GM21360 (cell line): ENCODE results near the gene CPED1.
"Not testable (repeated sequence)": the region's sequence is repeated elsewhere in the genome, so short reads cannot be mapped to it uniquely, and the experiment has no call there.

Experiments used
- ATAC-seq: cut with Tn5 transposase; IDR thresholded peaks from one replicate; pipeline ENCODE4 v1.9.1; 2021; ENCODE audit warnings: mild to moderate bottlenecking, moderate library complexity; ENCODE audit not compliant: unreplicated experiment

Gene CPED1

DNA sequence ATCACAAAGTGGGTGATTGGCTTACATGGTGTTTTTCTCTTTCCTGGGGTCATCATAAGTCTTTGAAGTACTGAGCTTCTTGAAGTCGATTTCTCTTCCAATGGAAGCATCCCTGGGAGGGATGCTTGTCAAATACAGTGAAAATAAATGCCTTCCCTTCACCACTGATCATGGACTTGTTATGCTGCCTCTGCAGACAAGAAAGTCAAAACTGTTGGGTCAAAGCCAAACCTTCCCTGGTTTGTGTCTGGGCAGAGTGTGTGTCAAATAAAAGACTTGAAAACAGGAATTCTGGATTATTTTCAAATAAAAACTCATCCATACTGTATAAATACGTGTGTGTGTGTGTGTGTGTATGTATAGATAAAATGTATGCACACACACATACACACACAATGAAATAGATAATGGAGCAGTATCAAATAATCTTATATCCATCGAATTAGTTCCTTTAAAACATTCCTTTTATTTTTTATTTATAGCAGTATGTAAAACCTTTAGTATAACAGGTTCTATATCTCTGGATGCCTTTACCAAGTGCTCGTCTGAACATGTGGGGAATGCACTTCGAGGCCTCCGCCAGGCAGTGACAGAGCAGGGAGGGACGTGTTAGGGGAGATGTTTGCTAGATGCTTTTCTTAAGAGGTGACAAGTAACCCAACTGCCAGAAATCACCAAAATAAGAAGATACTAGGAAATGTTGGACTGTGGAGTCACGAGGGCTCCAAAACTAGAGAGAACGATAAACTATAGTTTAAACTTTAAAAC is 313.1 kb downstream of the CPED1 start:
- ATAC-seq: no peak

DNA sequence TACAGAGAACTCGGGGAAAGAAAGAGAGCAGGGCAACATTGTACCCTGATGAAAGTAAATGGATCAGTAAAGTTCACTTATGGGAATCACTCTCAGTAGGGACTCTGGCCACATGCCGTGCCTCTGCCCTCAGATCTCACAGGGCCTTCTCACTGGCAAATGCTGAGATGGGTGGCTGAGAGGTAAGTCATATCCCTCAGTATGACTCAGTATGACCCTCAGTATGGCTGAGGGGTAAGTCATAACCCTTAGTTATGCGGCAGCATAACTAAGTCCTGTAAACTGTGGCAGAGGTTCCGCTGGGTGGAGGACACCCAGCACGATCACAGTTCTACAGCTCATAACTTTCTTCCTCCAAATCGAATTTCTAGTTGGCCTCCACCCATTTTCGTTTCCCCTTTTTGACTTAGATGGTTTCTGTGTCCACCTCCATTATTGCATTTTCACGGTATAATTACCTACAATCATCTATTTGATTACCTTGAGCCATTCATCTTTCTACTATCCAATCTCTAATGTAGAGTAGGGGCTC is 313.8 kb downstream of the CPED1 start:
- ATAC-seq: peak; percentile 98

DNA sequence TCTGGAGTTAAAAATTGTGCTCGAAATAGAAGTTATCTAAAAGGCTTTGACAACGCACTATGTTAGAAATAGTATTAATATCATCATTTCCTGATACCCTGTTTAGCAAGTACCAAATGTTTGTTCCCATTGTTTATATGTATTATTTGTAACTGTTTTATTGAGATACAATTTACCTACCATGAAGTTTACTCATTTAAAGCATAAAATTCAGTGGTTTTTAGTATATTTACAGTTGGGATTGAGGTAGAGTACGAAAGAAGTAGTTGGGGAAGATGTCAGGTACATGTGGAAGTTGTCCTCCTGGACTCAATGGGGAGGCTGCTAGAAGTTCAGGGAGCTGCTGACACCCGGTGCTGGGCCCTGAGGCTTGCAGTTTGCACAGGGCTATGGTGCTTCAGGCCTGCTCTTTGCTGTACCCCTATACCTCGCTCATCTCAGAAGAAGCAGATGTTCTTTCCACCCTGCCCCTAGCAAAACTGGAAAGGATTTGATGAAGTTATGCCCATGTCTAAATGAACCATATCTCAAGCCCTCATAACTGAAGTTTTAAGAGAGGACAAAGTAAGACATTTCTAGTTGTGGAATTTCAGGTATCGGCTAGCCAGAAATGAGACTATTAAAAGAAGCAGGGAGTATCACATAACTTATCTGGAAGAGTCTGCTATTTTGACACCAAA is 315.1 kb downstream of the CPED1 start:
- no peak for ATAC-seq

DNA sequence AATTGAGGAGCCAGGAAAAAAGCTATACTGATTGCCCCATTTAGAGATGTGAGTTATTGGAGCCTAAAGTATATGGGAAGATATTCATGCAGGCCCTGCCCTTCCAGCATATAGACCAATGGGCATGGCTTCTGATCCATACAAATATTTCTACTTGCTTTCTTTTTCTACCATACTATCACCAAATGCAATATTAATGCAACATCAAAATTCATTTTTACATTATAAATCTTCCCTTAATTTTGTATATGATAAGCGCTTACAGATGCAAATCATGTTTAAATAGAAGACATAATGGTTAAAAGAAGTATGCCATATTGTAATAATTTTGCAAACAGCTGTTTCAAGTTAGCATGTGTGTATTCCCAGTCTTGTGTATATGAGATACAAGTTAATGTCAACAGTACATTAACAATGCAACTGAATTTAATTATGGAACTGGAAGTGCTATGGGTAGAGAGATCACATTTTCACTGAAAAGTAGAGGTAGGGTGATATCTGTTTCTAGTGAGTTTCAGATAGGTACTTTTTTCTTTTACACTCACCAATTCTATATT is 315.7 kb downstream of the CPED1 start:
- ATAC-seq: no peak

DNA sequence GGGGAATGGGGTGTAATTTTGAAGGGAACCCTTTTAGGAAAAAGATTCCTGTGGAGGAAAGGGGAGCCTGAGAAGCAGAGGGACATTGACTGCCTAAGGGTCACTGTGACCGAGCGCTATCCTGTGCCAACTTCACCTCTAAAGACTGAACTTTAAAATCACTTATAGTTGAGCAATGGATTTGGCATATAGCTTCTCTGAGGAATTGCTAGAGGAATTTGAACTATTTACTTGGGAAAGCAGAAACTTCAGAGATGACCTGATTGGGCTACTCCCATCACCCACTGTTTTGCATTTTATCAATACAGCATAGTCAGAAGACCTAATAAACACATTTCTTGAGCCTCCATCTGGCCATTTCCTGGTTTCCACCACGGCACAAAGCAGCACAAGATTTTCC is 316.6 kb downstream of the CPED1 start:
- ATAC-seq: no peak

DNA sequence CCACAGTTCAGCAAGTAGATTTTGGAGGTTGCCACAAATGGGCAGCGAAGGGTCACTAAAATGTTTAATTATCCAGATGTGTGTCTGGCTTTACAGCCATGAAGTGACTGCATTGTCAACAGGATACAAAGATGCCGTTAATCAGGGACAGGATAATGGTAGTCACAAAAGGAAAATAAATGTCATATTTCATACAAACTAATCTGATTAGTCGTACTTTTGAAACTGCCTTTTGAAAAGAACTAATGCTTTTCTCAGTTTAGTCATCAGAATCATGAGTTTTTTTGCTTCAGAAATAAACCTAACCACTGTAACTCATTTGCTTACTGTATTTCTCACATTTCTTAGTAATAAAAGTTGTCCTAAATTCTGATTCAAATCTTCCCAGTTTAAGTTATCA is 318.1 kb downstream of the CPED1 start:
- no peak for ATAC-seq

DNA sequence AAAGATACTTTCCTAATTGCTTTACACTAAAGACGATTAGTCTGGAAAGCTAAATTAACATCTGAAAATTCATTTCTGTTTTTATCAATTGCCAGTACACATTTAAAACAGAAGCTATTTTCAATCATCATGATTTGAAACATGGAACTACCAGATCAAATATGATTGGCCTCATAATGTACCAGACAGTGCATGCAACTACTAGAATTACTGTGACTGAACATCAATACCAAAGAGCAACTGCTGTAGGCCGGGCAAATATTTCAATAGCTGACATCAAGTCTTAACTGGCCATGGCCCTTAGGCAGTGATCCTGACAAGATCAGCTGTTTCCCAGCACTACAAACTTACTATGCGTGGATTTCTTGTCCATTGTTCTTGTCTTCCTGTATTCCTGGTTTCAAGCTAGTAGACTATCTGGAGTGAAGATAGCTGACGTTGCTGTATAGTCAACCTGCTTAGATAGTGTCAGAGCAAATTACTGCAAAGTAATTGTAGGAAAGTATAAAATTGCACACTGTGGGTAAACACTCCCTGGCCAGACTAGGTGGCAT is 318.6 kb downstream of the CPED1 start:
- ATAC-seq: no peak

DNA sequence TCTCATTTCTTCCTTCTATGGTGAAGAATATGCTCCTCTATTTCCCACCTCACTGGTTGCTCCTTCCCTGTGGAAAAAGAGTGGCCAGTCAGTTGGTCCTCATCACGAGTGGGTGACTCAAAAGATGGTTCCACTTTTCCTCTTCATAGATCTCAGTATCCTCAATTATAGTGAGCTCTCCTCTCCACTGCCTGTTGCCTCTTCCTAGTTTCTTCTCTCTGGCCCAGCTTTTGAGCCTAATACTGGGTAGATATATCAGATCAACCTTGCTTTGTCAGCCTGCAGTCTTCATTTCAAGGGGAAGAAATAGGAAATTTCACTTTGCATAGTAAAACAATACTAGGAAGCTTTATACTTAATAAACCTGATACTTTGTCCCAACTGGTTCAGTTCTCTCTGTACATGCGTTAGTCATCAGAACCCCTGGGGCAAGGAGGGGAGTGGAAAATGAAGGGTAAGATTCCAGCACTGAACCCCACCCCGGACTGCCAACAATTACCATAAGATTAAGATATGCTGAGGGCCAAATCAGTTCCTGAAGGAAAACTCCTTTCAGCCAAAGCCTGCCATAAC is 324.8 kb downstream of the CPED1 start:
- no peak for ATAC-seq

DNA sequence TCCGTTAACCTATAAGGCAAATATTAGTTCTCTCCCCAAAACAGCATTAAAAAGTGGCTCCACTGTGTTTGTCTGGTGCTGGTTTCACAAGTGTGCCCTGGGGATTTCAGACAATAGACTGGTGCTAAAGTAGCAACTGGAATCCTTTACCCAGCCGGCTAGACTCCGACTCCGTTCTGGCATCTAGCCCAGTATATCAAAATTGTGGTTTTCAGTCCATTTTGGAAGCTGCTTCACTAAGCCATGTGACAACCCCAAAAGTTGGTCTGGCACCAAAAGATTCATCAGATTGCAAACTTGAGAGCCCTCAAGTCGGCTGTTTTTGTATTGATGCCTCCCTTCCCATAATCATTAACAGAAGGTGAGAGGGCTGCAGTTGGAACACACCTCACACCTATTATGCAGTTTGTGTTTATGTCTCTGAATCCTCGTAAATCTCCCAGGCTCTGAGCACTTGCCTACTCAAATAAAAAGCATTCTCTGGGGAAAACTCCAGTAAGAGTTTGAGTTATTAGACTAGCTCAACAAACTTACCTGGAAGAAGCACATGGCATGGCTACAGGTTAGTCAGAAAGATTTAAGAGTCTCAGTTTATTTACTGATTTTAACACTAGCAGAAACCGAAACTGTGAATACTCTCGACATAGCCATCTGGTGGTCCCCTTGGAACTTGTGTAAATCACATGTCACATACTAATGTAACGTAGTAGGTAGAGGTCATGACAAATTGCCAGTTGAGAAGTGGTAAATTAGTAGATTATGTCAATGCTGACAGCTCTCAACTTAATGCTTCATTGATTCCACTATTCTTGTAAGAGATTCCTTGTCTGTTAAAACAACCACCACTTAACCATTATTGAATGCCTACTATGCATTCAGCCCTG is 325.5 kb downstream of the CPED1 start:
- ATAC-seq: peak; percentile 92

DNA sequence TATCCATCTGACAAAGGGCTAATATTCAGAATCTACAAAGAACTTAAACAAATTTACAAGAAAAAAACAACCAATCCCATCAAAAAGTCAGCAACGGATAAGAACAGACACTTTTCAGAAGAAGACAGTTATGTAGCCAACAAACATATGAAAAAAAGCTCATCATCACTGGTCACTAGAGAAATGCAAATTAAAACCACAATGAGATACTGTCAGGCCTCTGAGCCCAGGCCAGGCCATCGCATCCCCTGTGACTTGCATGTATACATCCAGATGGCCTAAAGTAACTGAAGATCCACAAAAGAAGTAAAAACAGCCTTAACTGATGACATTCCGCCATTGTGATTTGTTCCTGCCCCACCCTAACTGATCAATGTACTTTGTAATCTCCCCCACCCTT is 326.7 kb downstream of the CPED1 start:
- not testable (repeated sequence) for ATAC-seq

DNA sequence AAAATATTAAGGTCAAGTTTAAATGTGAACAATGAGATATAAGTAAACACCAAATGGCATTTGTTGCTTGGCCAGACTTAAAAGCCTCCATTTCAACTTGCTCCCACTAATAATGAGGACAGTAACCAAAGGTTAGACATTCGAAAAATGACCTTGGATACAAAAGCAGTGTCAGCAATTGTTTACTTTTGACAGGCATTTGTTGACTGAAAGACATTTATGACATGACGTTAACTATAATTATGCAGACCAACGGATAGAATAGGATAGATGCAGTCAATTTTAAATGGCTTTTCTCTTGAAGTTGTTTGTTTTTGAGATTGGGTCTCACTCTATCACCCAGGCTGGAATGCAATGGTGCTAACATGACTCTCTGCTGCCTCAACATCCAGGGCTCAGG is 333.9 kb downstream of the CPED1 start:
- no peak for ATAC-seq

DNA sequence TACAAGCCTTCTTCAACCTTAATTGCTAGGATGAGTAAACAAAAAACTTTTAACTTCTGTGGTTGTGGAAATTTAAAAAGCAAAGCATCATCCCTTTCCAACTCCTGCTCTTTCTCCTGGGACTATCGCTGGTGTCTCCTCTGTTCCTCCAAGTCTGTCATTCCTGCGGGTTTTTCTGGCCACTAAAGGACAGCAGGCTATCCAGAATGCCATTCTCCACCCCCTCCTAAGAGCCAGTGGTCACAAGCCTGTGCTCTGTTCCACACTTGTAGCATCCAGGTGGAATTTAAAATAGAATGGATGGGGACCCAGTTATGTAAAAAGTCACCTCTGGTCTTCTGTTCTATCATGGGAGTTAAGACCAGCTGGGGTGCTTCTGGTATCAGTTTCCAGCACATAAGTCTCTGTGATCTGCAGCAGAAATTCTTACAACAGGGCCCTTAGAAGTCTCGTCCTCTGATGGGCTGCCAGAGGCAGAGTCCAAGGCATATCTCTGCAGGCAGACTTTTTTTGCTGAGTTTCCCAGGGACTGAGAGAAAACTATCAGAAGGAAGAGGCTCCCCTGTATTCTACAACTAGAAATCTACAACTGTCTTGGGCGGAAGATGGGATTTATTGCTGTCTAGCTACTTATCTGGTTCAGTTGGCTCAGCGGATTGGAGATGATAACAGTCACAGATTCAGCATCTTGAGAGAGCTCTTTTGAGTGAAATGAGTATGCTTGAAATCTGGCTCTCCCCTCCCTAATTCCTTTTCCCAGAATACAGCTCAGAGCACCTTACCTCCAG is 335.2 kb downstream of the CPED1 start:
- ATAC-seq: no peak

DNA sequence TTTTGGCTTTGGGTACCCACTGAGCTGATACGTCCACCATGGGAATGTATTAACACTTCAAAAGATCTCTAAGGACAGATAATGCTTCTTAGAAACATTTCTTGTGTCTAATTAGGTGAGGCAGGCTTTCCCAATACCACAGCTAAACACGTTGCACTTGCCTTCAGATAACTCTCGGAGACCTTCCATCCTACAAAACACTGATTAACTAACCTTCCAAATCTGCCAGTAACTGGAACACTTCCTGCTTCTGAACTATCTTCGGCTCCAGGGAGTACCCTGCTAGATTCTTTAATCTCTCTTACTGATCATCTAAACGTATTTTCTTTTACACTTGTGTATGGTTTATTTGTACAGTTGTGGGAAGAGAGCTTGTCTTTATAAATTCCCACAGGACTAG is 339.2 kb downstream of the CPED1 start:
- no peak for ATAC-seq

DNA sequence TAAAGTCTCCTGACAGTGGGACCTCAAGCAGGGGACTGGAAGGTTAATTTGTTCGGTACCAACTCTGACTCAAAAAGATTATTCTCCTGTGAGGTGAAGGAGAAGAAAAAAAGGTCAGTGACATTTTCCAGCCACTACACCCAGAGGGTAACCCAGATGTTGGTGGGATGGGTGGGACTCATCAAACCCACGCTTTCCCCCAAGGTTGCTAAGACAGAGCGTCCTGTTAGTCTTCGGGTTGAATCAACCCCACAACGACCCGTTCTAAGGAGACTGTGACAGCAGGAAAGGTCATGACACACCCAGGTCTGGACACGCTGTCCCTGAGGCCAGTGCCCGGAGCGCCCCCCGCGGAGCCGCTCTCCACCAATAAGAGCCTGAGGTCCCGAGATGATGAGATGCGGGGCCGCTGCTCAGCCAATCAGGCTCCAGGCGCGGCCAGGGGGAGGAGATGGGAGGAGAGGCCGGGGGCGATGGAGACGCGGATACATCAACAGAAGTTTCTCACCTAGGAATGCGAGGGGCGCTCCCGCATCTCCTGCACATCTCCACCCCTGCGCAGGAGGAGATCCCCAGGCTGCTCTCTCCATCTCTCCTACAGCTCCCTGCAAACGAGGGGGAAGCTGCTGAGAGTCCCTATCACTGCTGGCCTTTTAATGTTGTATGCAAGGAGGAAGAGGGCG is 340.1 kb downstream of the CPED1 start, which contains the start of gene WNT16:
Gene WNT16 (plus strand): TSS at position 493 of the 683 bp plus-strand sequence. CDS start 293 bp downstream, outside the sequence.
- no peak for ATAC-seq

DNA sequence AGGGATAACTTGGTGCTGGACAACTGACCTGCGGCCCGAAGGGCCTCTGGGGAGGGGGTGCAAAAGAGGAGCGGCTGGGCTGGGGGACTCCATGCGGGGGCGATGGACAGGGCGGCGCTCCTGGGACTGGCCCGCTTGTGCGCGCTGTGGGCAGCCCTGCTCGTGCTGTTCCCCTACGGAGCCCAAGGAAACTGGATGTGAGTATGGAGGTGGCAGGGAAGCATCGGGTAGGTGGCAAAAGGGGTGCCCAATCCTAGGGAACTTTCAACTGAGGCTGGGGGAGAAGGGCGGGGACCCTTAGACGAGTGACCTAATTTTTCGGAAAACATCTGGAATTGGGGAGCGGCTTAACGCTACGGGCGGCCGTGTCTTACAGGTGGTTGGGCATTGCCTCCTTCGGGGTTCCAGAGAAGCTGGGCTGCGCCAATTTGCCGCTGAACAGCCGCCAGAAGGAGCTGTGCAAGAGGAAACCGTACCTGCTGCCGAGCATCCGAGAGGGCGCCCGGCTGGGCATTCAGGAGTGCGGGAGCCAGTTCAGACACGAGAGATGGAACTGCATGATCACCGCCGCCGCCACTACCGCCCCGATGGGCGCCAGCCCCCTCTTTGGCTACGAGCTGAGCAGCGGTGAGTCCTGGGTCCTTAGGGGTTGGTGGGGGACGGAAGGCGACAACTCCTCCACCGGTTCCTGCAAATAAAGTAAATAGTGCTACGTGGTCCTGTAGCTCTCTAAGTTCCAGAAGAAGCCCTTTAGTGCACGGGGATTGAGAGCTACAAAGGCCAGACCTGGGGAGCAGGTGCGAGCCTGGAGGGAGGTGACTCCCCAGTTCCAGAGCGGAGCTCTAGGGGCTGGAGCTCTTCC is 340.9 kb downstream of the CPED1 start:
- ATAC-seq: peak; percentile 53

DNA sequence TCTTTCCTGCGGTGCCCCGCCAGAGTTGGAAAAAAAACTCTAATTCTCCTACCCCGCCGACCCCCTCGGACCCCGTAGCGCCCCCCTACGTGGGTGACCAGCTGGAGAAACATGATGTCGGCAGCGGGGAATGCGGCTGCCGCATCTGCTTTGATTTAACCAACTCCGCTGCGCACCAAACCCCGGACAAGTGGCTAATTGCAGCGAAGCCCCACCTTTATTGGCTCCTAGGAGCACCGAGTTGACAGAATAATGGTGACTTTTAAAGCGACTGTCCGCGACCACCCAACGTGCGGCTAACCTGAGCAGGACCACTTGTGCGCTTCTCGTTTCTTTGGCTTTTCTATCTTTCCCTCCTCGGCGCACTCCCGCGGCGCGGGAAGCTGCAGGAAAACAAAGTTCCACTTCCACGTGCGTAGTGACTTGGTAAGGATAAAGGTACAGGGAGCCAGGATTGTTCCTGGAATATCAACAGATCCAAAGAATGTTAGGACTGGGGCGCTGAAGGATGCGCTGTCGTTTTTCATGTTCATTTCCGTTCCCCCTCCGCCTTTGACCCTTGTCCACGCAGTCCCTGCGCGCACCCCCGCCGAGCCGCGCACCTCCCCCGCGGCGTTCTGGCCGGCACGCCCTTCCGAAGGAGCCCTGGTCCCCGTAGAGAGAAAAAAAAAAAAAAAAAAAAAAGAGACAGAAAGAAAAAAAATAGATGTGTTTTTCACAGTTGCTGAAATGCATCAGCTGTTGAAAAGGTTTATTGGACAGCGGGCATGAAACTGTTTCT is 341.7 kb downstream of the CPED1 start:
- peak; percentile 29 for ATAC-seq

DNA sequence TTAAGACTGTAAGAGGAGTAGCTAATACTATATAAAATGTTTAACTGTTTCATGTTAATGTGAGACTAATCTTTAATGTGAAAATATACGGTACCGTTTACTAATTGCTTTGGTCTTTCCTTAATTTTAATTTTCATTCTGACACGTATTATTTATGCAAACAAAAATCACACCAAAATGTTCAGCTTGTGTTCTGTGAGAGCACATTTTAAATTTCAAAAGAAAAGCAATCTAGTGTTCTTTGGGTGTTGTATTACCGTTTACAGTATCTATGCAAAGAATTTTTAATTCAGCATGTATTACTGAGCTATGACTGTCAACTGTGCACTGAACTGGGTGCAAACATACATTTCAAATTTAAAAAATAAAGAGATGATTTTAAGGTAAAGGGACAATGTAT is 342.5 kb downstream of the CPED1 start:
- ATAC-seq: no peak
